GM21360 (cell line): Measurements from ENCODE around the gene SERINC5.
"Not testable (repeated sequence)": the region's sequence is repeated elsewhere in the genome, so short reads cannot be mapped to it uniquely, and the experiment has no call there.

Source experiments
- ATAC-seq: cut with Tn5 transposase; IDR thresholded peaks from one replicate; pipeline ENCODE4 v1.9.1; 2021; ENCODE audit warnings: mild to moderate bottlenecking, moderate library complexity; ENCODE audit not compliant: unreplicated experiment

The SERINC5 gene

GRCh38 chr5:80111376-80111990, 144.4 kb downstream of the SERINC5 start:
- not testable (repeated sequence) for ATAC-seq

GRCh38 chr5:80109646-80110478, 146.0 kb downstream of the SERINC5 start:
- ATAC-seq = no peak

- ATAC-seq = no peak
Measured at GRCh38 chr5:80106916-80107315, 148.9 kb downstream of the SERINC5 start.

- ATAC-seq = no peak
Measured at GRCh38 chr5:80105698-80106439, 150.0 kb downstream of the SERINC5 start.

DNA sequence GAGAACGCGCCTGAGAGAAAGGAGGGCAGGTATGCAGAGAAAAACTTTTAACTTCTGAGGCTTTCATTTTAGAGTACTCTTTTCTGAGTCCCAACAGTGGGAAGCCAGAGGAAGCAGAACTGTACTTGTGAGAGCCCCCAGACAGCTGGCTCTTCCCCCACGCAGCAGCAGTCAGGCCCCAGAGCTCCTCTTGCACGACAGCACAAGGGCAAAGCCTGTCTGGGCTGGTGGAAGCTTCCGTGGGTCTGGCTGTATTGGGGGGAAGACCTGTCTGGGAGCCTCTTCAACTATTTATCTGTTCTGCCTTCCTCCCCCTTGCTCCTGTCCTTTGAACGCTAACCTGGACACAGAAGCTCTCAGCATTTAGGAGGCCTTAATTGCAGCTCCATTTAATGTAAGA, 152.5 kb downstream of the SERINC5 start:
- no peak for ATAC-seq

GRCh38 chr5:80101993-80102392, 153.9 kb downstream of the SERINC5 start:
- no peak for ATAC-seq

DNA sequence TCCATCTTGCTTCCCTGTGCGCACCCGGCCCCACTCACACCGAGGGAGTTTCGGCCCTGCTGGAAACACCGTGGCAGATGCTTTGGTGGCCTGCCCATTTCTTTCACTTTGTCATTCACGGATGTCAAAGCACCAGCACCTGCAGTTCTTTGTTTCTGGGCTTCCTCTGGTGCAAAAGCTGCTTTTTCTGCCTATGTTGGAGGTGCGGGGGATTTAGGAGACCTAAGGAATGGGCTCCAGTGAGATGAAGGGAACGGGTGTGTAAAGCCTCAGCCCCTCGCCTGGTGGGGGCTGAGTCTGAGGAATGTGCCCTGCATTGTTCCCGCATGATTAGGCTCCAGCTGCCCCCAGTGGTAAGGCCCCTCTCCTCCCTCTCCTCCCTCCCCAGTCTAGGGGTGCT, 158.4 kb downstream of the SERINC5 start:
- no peak for ATAC-seq

- ATAC-seq = no peak
Measured at GRCh38 chr5:80094236-80094738, 161.6 kb downstream of the SERINC5 start.

DNA sequence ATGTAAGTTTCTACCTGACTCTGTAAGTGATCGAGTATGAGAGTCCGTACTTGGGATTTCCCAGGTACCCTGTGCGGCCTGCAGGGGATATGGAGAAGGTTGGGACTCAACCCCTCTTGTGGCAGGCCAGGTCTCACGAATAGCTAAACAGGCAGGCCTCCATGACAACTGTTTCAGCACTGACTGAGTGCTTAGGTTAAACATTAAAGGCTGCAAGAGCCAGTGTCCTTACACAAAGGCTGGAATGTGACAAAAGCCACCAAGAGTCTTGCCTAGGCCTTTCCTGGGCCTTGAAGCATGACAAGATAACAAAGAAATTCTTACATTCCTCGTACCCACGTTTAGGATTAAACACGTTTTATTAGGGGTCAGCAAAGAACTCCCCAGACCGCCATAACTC, 162.1 kb downstream of the SERINC5 start:
- ATAC-seq = no peak

- no peak for ATAC-seq
Measured at GRCh38 chr5:80092486-80093107, 163.3 kb downstream of the SERINC5 start.

DNA sequence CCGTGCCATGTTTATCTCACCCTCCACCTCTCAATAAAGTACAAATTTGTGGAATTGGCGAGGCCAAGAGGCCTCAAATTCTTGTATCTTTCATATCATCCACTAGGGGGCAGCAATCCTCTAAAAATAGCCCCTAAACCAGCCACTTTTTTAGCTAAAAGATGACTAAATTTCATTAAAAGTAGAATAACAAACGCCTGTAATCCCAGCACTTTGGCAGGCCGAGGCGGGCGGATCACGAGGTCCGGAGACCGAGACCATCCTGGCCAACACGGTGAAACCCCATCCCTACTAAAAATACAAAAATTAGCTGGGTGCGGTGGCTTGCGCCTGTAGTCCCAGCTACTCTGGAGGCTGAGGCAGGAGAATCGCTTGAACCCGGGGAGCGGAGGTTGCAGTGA, 164.1 kb downstream of the SERINC5 start:
- ATAC-seq = not testable (repeated sequence)

DNA sequence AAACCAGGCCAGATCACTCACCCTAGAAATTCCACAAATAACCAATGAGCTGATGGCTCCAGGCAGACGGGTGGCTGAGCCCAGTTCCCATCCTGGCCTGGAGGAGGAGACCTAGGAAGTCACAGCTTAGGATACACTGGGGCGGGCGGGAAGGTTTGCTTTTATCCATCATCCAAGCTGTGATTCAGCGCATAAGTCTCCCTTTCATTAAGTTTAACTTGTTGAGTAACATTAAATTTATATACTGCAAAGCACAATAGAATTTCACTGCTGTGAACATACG, 165.0 kb downstream of the SERINC5 start:
- no peak for ATAC-seq

- ATAC-seq = peak; percentile 53
Measured at GRCh38 chr5:80083101-80083890, 172.6 kb downstream of the SERINC5 start.

- no peak for ATAC-seq
Measured at GRCh38 chr5:80082731-80083100, 173.1 kb downstream of the SERINC5 start.

GRCh38 chr5:80082281-80082680, 173.6 kb downstream of the SERINC5 start:
- no peak for ATAC-seq

DNA sequence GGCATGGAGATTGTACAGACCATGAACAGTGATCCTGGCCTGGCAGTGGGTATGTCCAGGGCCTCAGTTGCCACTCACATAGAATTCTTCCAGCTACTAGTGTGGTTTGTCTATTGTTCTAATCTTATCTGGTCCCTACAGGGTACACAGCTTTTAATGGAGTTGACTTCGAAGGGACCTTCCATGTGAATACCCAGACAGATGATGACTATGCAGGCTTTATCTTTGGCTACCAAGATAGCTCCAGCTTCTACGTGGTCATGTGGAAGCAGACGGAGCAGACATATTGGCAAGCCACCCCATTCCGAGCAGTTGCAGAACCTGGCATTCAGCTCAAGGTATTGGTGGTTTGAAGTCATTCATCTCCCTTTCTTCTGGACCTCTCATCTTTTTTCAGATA, 176.9 kb downstream of the SERINC5 start:
- no peak for ATAC-seq

- ATAC-seq = no peak
Measured at GRCh38 chr5:80077051-80077714, 178.7 kb downstream of the SERINC5 start.

DNA sequence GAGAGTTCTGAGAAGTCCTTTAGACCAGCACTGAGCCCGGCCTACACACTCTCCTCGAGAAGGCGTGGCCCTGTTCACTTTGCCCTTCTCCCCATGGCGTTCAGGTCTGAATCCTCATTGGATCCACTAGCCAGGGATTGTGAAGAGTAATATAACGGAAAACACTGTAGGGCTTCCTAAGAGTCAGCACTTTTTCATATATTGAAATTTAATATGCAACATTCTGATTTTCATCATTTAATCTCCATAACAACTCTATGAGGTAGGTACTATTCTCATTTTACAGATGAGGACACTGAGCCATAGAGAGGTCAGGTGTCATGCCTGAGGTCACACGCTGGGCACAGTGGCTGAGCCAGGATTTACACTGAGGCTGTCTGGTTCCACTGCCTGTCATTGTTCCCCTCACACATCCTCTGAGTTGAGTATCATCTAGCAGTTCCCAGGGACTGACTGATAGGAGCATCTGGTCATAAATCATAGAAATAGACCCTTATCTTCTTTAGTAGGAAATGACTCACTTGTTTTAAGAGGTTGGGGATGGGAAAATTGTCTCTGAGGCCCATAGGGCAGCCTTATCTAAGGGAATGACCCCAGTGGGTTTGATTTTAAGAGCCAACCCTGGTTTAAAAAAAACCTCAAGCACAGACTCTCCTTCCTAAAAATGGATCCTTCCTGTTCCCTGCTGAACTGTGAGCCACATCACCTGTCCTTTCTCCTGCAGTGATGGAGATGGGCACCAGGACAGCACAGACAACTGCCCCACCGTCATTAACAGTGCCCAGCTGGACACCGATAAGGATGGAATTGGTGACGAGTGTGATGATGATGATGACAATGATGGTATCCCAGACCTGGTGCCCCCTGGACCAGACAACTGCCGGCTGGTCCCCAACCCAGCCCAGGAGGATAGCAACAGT, 179.5 kb downstream of the SERINC5 start:
- no peak for ATAC-seq
